Sigmoid colon (tissue), 7 donors: ENCODE measurements around the gene TEC. TPM values are rescaled to one million over a fixed set of nuclear protein-coding genes. Genes with fewer than 3 reads are reported as not detected.
A peak's percentile ranks its signal among the peaks of the same experiment; 100 is the strongest.
"Not testable (repeated sequence)": the region's sequence is repeated elsewhere in the genome, so short reads cannot be mapped to it uniquely, and the experiment has no call there.

Source experiments
- DNase-seq: peaks from one replicate; pipeline ENCODE4 v3.0.0-alpha.2; 2019
- H3K27ac ChIP-seq, 4 donors: fragments of 200-600 bp; sonication (generic); one replicate each; pipeline ENCODE4 v1.5.1; 2016 to 2019; ENCODE audit warnings: mild to moderate bottlenecking in 1 of 4
- H3K27me3 ChIP-seq, 3 donors: fragments of 200-600 bp; sonication (generic); one replicate each; pipeline ENCODE4 v1.5.1; 2019; ENCODE audit warnings: mild to moderate bottlenecking in 1 of 3
- H3K36me3 ChIP-seq, 4 donors: fragments of 200-600 bp; sonication (generic); one replicate each; pipeline ENCODE4 v1.5.1; 2016 to 2019
- H3K4me1 ChIP-seq, 4 donors: fragments of 200-600 bp; sonication (generic); one replicate each; pipeline ENCODE4 v1.5.1; 2017 to 2019
- H3K4me3 ChIP-seq, 4 donors: fragments of 200-600 bp; sonication (generic); one replicate each; pipeline ENCODE4 v1.5.1; 2017 to 2019; ENCODE audit warnings: mild to moderate bottlenecking in 2 of 4, moderate library complexity in 1 of 4
- H3K9me3 ChIP-seq, 4 donors: fragments of 200-600 bp in 3 of 4; sonication (generic) in 3 of 4; one replicate each; pipeline versions ENCODE4 v1.5.1 to v1.6.1; 2013 to 2019
- CTCF ChIP-seq, 4 experiments: fragments of 450-650 bp in 3 of 4; fragments of 200-600 bp in 1 of 4; IDR thresholded peaks; one replicate each; pipeline ENCODE4 v1.5.1; 2016 to 2019; ENCODE audit warnings: antibody characterized with exemption in 4 of 4, mild to moderate bottlenecking in 3 of 4, moderate library complexity in 2 of 4
- EP300 ChIP-seq, 4 donors: sonication (generic); formaldehyde crosslinking; IDR thresholded peaks; one replicate each; pipeline ENCODE4 v1.6.1; 2017; ENCODE audit warnings: antibody characterized with exemption in 4 of 4
- POLR2A ChIP-seq, 2 donors: fragments of 450-650 bp; IDR thresholded peaks; one replicate each; pipeline ENCODE4 v1.6.1; 2016; ENCODE audit warnings: antibody characterized with exemption in 2 of 2, mild to moderate bottlenecking in 2 of 2, moderate library complexity in 2 of 2
- POLR2AphosphoS5 ChIP-seq, 4 donors: sonication (generic); formaldehyde crosslinking; IDR thresholded peaks; one replicate each; pipeline ENCODE4 v1.6.1; 2017; ENCODE audit warnings: antibody characterized with exemption in 4 of 4
- WGBS, 2 donors: extraction: QIAGEN DNeasy Blood & Tissue Kit; methylation state at CpG; one replicate each; pipeline ENCODE4 v1.1.7; 2013; 5-methylcytosine and 5-hydroxymethylcytosine counted together
- intact Hi-C: fragments of 100-400 bp; cut with DNase I; formaldehyde crosslinking; loops from one replicate; pipeline ENCODE4 v1.15.1; 2023
- polyA plus RNA-seq, 3 donors: library from polyadenylated mRNA; stranded (reverse); fragments of 200-250 nt; gene quantifications; one replicate each; pipeline ENCODE4 v1.2.3, GENCODE V29; 2013
- total RNA-seq, 4 donors: library from RNA; depleted of rRNA; stranded (reverse); fragments of >200 nt; gene quantifications; one replicate each; pipeline ENCODE4 v1.1.0, GENCODE V29; 2016
- donor health status: healthy with polysubstance abuse.
- donor health status: Bipolar disorder and iron deficiency.
- donor health status: healthy.

TEC gene
- total RNA-seq (1 to 10 TPM; 1.1 to 5.3 (median 1.7) TPM), polyA plus RNA-seq (1 to 10 TPM; 1.2 to 2.5 (median 2.0) TPM)

DNA sequence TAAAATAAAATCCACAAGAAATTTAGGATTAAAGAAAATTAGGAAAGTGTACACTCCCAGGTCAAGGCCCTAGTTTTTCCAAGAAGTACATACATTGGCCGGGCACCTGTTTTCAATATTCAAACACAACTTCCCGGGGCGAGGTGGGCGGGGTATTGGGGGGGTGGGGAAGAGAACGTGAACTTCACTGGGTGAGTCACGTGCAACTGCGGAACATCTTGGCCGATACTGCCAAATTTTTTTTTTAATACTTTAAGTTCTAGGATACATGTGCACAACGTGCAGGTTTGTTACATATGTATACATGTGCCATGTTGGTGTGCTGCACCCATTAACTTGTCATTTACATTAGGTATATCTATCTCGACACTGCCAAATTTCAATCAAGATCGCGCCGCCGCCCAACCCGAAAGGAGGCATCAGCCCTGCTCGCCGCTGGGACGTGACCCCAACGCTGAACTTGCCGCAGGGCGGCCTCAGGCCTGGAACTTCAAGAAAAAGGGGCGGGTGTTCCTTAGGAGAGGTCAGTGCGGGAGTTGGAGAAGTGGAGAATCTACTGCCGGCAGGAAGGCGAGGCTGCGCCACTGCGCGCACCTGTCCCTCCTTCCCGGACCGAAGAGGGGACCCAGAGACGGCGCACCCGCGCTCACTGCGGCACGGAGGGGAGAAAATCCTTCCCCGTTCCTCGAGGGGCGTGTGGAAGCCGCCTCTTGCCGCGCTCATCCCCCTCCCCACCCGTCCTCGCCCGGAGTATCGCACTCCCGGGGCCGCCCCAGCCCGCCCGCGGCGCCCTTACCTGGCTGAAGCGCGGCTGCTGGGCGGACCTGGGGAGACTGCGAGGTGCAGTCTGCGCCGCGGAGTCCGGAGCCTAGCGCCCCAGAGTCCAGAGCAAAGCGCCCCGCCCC is at the start of gene TEC:
Gene TEC (minus strand): TSS at position 883 of the 905 bp plus-strand sequence. CDS start 41,224 bp downstream, outside the sequence.
- peak within 1 kb of the TSS; percentile 76 to 81 (median 79) for H3K27ac ChIP-seq
- H3K9me3 ChIP-seq: no peaks in the 10 kb centered on the region
- DNase-seq: peak; percentile 73
- intact Hi-C loops: no loop called here
- 1% methylated on average over 63 of the region's 63 CpGs for WGBS, 2 donors
- peaks cover 0 to 9% (median 0%) of the 10 kb centered on the region in 4 donors for H3K4me1 ChIP-seq
- H3K36me3 ChIP-seq: no peaks in the 10 kb centered on the region
- TF ChIP-seq POLR2AphosphoS5 (IDR thresholded peaks at IDR 0.05) (peak in 1 of 4 donors; percentile 21), CTCF (IDR thresholded peaks at IDR 0.05) (no peak), POLR2A (IDR thresholded peaks at IDR 0.05) (peak in 1 of 2 donors; percentile 34), EP300 (IDR thresholded peaks at IDR 0.05) (no peak)
- H3K27me3 ChIP-seq: no peaks in the 10 kb centered on the region
- H3K4me3 ChIP-seq: peak within 1 kb of the TSS; percentile 84 to 92 (median 89)

GRCh38 chr4:48315728-48316630 is 46.3 kb upstream of the TEC start:
- H3K27ac ChIP-seq: no peak overlapping the region
- H3K36me3 ChIP-seq: no peaks in the 10 kb centered on the region
- no peaks in the 10 kb centered on the region for H3K9me3 ChIP-seq
- TF ChIP-seq CTCF (IDR thresholded peaks at IDR 0.05) (peak in 3 of 4 experiments; percentile 28 to 50 (median 49)), POLR2AphosphoS5 (IDR thresholded peaks at IDR 0.05) (no peak)
- WGBS, 2 donors: 18 to 48% methylated on average over 7 of the region's 7 CpGs
- no peak for DNase-seq
- H3K4me3 ChIP-seq: no peak overlapping the region
- intact Hi-C loops: no loop called here
- peaks cover 0 to 5% (median 0%) of the 10 kb centered on the region in 4 donors for H3K4me1 ChIP-seq
- no peaks in the 10 kb centered on the region for H3K27me3 ChIP-seq

GRCh38 chr4:48314746-48315145 is 45.1 kb upstream of the TEC start:
- H3K27ac ChIP-seq, H3K4me3 ChIP-seq, H3K9me3 ChIP-seq, H3K4me1 ChIP-seq, H3K27me3 ChIP-seq, DNase-seq, intact Hi-C loops, H3K36me3 ChIP-seq: not testable (repeated sequence)

GRCh38 chr4:48311896-48312295 is 42.3 kb upstream of the TEC start:
- intact Hi-C loops: no loop called here
- Histone ChIP-seq H3K36me3 (no peaks in the 10 kb centered on the region), H3K4me1 (peaks cover 0 to 5% (median 0%) of the 10 kb centered on the region in 4 donors), H3K4me3 (no peak overlapping the region), H3K9me3 (no peaks in the 10 kb centered on the region), H3K27ac (no peak overlapping the region), H3K27me3 (no peaks in the 10 kb centered on the region)
- no peak for DNase-seq
- WGBS, 2 donors: 92 to 93% methylated on average over 3 of the region's 3 CpGs
- TF ChIP-seq CTCF (IDR thresholded peaks at IDR 0.05) (no peak), POLR2A (IDR thresholded peaks at IDR 0.05) (no peak), POLR2AphosphoS5 (IDR thresholded peaks at IDR 0.05) (no peak), EP300 (IDR thresholded peaks at IDR 0.05) (no peak)

DNA sequence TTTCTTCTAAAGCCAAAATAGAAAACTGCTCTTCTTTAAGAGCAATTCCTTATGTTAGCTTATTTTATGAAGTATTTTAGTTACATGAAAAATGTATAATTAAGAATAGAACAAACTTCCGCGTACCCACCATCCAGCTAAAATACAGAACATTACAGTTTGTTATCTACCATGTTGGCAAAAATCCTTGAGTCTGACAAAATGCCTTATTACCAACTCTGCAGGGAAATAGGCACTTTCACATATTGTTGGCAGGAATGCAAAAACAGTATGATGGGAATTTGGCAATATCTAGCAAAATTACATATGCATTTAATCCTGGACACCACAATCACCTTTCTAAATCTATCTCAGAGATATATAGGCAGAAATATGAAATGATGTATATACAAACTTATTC is 39.3 kb upstream of the TEC start:
- Histone ChIP-seq H3K27me3 (no peaks in the 10 kb centered on the region), H3K27ac (no peak overlapping the region), H3K4me3 (no peak overlapping the region), H3K36me3 (no peaks in the 10 kb centered on the region), H3K9me3 (no peaks in the 10 kb centered on the region), H3K4me1 (no peaks in the 10 kb centered on the region)
- 99% methylated on average over 2 of the region's 2 CpGs for WGBS, 2 donors
- intact Hi-C loops: no loop called here
- no peak for DNase-seq
- no peak for TF ChIP-seq EP300 (IDR thresholded peaks at IDR 0.05)
